GM19023 (cell line): ENCODE results near the gene CDH23.

ENCODE experiments used
- ATAC-seq: cut with Tn5 transposase; IDR thresholded peaks from one replicate; pipeline ENCODE4 v1.9.1; 2021; ENCODE audit warnings: mild to moderate bottlenecking, moderate library complexity; ENCODE audit not compliant: unreplicated experiment

The CDH23 gene

GRCh38 chr10:71577345-71577744 lies 180.6 kb downstream of the CDH23 start:
- no peak for ATAC-seq

GRCh38 chr10:71578069-71578468 lies 181.3 kb downstream of the CDH23 start:
- no peak for ATAC-seq

- ATAC-seq = no peak
Measured at GRCh38 chr10:71579668-71580067, 182.9 kb downstream of the CDH23 start.

GRCh38 chr10:71580415-71580814 lies 183.7 kb downstream of the CDH23 start:
- no peak for ATAC-seq

- ATAC-seq = no peak
Measured at GRCh38 chr10:71580926-71581325, 184.2 kb downstream of the CDH23 start.

GRCh38 chr10:71581376-71581775 lies 184.7 kb downstream of the CDH23 start:
- no peak for ATAC-seq

GRCh38 chr10:71582019-71582418 lies 185.3 kb downstream of the CDH23 start:
- no peak for ATAC-seq

- no peak for ATAC-seq
Measured at GRCh38 chr10:71582506-71583475, 186.1 kb downstream of the CDH23 start.

- no peak for ATAC-seq
Measured at GRCh38 chr10:71584461-71584860, 187.7 kb downstream of the CDH23 start.

- ATAC-seq = no peak
Measured at GRCh38 chr10:71584902-71585563, 188.3 kb downstream of the CDH23 start.

- no peak for ATAC-seq
Measured at GRCh38 chr10:71585564-71586290, 189.0 kb downstream of the CDH23 start.

GRCh38 chr10:71587941-71588573 lies 191.3 kb downstream of the CDH23 start:
- ATAC-seq = no peak

GRCh38 chr10:71588685-71589084 lies 192.0 kb downstream of the CDH23 start:
- ATAC-seq = no peak

- ATAC-seq = no peak
Measured at GRCh38 chr10:71589617-71590551, 193.2 kb downstream of the CDH23 start.

GRCh38 chr10:71590781-71591350 lies 194.1 kb downstream of the CDH23 start:
- no peak for ATAC-seq

GRCh38 chr10:71594934-71595571 lies 198.3 kb downstream of the CDH23 start:
- no peak for ATAC-seq

- no peak for ATAC-seq
Measured at GRCh38 chr10:71595649-71596048, 198.9 kb downstream of the CDH23 start.

- ATAC-seq = no peak
Measured at GRCh38 chr10:71596127-71596526, 199.4 kb downstream of the CDH23 start.

- no peak for ATAC-seq
Measured at GRCh38 chr10:71596759-71597158, 200.0 kb downstream of the CDH23 start.
